Loucy (cell line): ENCODE measurements around the gene MAP1S.

Experiments
- CTCF ChIP-seq: fragments of 200-600 bp; sonication (generic); conservative IDR thresholded peaks from 2 replicates; pipeline ENCODE4 v1.5.1; 2014; ENCODE audit warnings: mild to moderate bottlenecking, antibody characterized with exemption, low read length
- EZH2phosphoT487 ChIP-seq: fragments of 200-600 bp; IDR thresholded peaks from 2 replicates; pipeline ENCODE4 v1.6.1; 2018; ENCODE audit warnings: antibody characterized with exemption, mild to moderate bottlenecking, moderate library complexity, borderline replicate concordance

GRCh38 chr19:17692566-17692965, 26.7 kb upstream of the MAP1S start:
- TF ChIP-seq CTCF (no peak), EZH2phosphoT487 (no peak)
